GM19395 (cell line): Measurements from ENCODE around the gene C4orf36.

Experiments used
- ATAC-seq: cut with Tn5 transposase; IDR thresholded peaks from one replicate; pipeline ENCODE4 v1.9.1; 2021; ENCODE audit warnings: mild to moderate bottlenecking, moderate library complexity; ENCODE audit not compliant: unreplicated experiment

Gene C4orf36

DNA sequence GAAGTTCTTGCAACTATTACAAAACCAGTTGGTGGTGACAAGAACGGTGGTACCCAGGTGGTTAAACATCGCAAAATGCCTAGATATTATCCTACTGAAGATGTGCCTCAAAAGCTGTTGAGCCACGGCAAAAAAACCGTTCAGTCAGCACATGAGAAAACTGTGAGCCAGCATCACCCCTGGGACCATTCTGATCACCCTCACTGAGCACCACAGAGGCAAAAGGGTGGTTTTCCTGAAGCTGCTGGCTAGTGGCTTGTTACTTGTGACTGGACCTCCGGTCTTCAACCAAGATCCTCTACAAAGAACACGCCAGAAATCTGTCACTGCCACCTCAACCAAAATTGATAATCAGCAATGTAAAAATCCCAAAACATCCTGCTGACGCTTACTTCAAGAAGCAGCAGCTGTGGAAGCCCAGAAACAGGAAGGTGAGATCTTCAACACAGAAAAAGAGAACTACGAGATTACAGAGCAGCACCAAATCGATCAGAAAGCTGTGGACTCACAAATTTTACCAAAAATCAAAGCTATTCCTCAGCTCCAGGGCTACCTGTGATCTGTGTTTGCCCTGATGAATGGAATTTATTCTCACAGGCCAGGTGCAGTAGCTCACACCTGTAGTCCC lies 21.7 kb downstream of the C4orf36 start:
- ATAC-seq = no peak

- no peak for ATAC-seq
Measured at GRCh38 chr4:86857341-86858052, 34.7 kb downstream of the C4orf36 start.

GRCh38 chr4:86856896-86857295 lies 35.3 kb downstream of the C4orf36 start:
- ATAC-seq = no peak

DNA sequence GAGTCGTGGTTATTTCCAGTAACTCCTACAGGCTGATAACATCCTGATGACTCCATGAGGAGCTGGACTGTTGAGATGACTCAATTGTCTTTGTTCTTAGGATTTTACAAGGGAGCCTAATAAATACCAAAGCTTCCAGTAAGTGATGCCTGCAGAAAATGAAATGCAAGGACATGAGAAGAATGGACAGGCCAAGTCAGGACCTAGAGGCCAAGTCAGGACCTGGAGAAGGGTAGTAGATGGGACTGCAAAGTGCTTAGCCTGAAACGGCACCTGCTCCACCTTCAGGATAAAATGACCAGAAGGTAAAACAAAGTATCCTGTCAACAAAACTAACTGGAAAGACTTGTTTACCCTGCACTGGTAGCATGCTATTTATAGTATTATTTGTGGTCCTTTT lies 36.6 kb downstream of the C4orf36 start:
- ATAC-seq = no peak

- no peak for ATAC-seq
Measured at GRCh38 chr4:86853209-86853608, 39.0 kb downstream of the C4orf36 start.

- ATAC-seq = no peak
Measured at GRCh38 chr4:86848732-86849619, 43.2 kb downstream of the C4orf36 start, which contains the start of gene SLC10A6. Gene SLC10A6, minus strand, starts transcription at chr4:86849384. Its CDS starts 269 bp downstream, at chr4:86849115.

- ATAC-seq = no peak
Measured at GRCh38 chr4:86848136-86848535, 44.1 kb downstream of the C4orf36 start.

- ATAC-seq = no peak
Measured at GRCh38 chr4:86847571-86847970, 44.7 kb downstream of the C4orf36 start.

DNA sequence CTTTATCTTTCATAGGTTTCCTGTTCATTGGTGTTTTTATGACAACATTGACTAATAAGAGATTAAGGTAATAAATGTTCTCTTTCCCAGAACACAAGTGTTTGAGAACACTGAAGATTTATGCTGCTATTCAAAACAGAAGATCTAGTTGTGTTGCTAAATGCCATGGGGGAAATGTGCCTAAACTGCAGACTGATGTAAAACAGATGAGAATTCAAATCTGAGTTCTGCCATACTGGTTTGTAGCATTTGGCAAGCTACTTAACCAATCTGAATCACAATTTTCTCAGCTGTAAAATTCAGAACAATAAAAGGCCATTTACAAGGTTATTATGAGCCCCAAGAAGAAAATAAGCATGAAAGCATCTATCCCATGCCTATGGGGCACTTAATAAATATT lies 45.3 kb downstream of the C4orf36 start:
- ATAC-seq = no peak

DNA sequence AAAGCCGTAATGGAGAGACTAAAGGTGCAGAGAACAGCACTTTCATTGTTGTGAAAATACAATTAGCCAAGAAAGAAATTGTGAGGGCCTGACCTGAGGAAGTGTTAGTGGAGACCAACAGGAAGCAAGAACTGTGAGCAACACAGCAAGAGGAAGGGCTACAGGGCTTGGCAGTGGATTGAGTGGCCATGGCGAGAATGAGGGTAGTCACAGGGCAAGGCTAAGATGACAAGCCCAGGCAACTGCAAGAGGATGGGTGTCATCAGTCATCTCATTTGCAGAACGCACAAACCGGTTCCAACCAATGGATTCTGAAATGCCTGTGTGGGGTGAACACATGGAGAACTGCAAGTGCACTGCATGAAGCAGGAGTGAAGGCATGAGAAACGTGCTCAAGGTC lies 46.6 kb downstream of the C4orf36 start:
- no peak for ATAC-seq

GRCh38 chr4:86841309-86841708 lies 50.9 kb downstream of the C4orf36 start:
- ATAC-seq = no peak

- ATAC-seq = no peak
Measured at GRCh38 chr4:86840858-86841257, 51.4 kb downstream of the C4orf36 start.

DNA sequence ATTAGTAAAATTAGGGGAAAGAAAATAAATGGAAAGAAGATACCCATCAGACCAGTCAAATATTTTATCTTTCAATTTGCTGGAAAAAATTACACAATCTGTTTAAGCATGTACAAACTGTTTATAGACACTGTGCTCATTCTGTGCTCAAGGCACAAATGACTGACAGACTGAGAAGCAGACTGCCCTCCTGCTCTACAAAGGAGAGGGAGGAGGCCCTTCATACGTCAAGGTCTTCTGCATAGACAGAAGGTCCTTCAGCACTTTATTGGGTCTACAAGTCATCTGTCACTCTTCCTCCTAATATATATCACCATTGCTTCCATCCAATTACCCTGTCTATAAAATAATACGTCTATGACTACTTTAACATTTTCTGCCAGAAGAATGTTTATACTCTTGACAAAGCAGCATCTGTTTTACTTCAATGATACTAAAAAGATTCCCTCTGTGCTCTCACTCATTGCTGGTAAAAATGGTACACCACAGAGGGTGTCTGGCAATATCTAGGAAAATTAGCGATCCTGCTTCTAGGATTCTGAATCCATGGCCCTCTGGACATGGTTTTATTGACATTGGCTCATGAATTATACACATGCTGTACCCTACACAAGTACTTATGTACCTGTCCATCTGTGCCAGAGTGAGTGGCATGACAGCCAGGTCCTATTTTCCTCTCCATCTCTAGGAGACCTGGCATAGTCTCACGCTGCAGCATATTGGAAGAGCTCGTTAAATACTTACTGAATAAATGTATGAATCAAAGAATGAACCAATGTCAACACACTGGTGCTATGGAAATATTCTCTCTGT lies 54.3 kb downstream of the C4orf36 start:
- no peak for ATAC-seq

- no peak for ATAC-seq
Measured at GRCh38 chr4:86835677-86836076, 56.5 kb downstream of the C4orf36 start.

DNA sequence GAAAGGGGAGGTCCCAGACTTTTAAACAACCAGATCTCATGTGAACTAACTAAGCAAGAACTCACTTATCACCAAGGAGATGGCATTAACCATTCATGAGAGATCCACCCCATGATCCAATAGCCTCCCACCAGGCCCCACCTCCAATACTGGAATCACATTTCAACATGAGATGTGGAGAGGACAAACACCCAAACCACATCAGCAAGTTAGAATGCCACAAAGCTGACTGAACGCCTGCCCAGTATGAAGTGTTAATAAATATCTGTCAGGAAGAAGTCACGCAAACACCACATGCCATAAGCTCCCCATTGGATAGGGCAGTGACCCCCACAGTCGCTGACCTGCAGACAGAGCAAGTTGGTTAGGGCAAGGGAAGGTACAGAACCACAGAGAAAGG lies 57.3 kb downstream of the C4orf36 start:
- ATAC-seq = no peak

- ATAC-seq = no peak
Measured at GRCh38 chr4:86833615-86834014, 58.6 kb downstream of the C4orf36 start.

DNA sequence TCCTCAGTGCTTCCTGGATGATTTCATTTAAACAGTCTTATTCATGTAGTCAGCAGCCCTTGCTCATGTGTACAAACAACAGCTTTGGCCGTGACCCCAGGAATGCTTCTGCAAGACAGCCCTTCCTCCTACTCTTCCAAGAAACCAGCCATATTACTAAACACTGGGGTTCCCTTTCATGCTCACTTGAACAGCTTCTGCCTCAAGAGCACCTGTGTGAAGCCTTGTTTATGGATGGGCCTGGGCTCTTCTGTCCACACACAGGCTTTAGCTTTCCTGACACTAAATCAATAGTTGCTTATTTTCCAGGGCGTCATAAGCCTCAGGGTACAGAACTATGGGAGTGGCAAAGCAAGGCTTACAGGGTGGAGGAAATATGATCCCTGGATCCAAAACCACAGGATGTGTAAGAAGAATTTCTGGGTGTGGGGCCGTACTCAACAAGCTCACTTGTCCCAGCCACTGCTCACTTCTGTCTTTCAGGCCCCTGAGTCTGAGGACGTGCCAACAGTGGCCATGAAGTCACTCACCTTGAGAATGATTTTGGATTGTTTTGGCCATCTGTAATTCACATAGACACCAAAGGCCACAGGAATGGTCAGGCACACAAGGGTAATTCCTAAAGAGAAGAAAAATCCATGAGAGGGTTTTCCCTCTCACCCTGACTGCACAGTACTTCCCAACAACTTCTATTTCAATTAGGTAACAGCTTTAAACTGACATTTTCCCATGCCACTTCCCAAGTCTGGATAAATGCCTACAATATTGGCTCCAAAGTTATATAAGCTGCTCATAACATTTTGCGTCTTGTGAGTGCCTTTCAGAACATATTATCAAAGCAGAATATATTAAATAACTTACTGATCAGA lies 60.7 kb downstream of the C4orf36 start:
- no peak for ATAC-seq
